ENCODE data around the gene SPESP1.

DNA sequence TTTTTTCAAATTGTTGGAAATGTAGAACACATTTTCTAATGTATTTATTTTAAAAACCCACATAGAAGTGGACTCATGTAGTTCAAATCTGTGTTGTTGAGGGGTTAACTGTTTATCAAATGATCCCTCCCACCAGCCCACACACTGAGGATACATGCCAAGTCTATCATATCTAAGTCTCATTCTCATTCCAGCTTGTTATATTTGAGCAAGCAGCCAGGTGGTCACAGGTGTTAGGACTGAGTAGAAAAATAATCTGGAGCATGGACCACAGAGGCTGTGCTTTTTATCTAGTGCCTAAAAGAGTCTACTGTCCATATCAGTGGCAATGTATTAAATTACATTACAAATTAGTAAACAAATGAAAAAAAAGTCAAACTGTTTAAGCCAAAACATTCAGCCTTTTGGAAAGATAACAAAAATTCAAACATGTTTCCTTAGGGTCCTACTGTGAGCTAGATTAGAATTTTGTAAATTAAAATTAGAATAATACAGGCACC is 20.7 kb upstream of the SPESP1 start:
- no peak for TF ChIP-seq POLR2A (IDR thresholded peaks at IDR 0.05; ENCODE audit: low read depth, low read length)
- TF ChIP-seq POLR2AphosphoS5 (IDR thresholded peaks at IDR 0.05; ENCODE audit: low read depth, low read length), result no peak
